NCI-H748 treated with DMSO at 0.1 percent for 48 hours (cell line): ENCODE data around the gene SVOP.

Experiments
- DNase-seq: peaks from one replicate; lab custom pipeline; 2025; lab: John Stamatoyannopoulos, UW

The SVOP gene

GRCh38 chr12:108973629-108974152 lies 47.2 kb downstream of the SVOP start:
- no peak for DNase-seq

GRCh38 chr12:108972358-108972757 lies 48.5 kb downstream of the SVOP start:
- peak; percentile 32 for DNase-seq

DNA sequence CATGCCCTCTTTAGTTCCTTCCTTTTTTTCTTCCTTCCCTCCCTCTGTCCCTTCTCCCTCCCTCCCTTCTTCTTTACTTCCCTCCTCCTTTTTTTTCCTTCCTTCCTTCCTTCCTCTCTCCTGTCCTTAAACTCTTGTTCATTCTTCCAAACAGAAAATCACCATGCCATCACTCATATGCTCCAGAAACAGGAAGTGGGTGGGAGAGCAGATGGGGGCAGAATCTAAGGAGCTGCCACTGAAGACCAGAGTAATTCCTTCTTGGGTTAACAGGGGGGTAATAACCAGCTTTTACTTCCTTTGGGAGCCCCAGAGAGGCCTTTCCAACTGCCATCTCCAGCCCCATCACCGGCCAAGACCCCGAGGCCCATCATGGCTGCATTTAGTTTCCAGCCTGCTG lies 51.2 kb downstream of the SVOP start:
- DNase-seq: no peak

DNA sequence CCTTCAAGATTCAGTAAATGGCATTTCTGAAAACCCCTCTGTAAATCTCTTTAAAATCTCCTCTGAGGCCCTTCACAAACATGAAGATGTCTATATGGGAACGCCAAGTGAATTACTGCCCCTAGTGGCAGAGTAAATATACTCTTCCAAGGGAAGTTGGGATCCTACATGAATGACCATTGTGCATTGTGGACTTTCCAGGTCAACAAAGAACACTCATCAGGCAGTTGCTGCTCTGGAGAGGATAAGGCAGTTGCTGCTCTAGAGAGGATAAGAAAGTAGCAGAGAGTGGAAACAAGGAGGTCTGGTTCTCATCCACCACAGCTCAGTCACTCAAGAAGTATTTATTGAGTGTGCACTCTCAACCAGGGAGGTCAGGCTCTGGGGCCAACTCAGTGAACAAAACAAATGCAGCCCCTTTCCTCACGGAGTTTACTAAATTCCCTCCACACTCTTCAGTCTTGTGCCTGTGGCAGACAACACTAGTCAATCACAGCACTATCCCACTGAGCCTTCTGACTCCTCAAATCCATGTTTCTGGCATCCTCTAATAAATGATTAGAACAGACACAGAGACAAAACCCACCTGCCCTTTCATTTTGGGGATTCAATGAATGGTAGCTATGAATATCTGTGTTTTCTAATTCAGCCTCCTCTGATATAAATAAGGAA lies 52.9 kb downstream of the SVOP start:
- DNase-seq: peak; percentile 4

- no peak for DNase-seq
Measured at GRCh38 chr12:108966378-108967151, 54.3 kb downstream of the SVOP start.

DNA sequence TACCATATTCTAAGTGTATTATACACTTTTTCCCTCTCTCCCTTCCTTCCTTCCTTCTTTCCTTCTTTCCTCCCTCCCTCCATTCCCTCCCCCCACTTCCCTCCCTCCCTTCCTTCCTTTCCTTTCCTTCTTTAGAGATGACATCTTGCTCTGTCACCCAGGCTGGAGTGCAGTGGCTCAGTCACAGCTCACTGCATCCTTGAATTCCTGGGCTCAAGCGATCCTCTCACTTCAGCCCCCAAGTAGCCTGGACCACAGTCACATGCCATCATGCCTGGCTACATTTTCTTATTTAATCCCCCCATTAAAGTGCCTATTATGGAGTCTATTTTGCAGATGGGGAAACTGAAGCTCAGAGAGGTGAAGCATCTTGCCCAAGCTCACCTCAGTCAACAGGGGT lies 55.0 kb downstream of the SVOP start:
- DNase-seq: no peak

GRCh38 chr12:108964371-108965352 lies 56.2 kb downstream of the SVOP start:
- DNase-seq: no peak

- no peak for DNase-seq
Measured at GRCh38 chr12:108962256-108962655, 58.6 kb downstream of the SVOP start.

DNA sequence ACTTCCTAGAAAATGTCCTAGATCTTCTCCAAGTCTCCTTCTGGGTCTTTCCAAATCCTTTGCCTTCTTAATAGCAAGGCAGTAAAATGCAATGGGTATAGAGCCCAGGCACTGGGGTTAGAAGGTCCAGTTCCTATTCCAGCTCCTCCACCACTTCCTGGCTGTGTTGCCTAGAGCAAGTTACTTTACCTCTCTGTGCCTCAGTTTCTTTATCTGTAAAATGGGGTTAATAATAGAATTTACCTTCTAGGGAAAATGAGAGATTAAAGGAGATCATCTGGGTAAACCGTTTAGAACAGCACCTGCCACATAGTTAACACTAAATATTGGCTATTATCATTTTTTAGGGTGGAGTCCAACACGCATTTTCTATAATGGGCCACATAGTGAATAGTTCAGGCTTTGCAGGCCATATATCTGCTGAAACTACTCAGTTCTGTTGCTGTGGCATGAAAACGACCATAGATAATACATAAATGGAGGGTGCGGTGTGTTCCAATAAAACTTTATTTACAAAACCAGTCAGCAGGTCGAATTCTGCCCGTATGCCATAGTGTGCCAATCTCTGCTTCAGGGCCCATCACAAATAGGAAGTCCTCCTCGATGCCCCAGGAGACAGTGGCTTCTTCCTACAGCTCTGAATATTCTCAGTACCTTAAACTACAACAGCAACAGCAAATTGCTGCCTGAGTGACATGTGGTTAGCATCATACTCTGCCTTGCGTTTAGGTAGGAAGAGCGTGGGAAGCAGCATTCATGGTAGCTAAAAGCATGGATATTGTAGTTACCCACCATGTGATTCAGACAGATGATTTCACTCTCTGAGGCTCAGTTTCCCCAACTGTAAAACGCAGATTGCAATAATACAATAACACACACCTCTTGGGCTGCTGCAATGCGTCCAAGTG lies 60.9 kb downstream of the SVOP start:
- no peak for DNase-seq

GRCh38 chr12:108955225-108955835 lies 65.5 kb downstream of the SVOP start:
- no peak for DNase-seq

GRCh38 chr12:108950991-108951739 lies 69.7 kb downstream of the SVOP start:
- peak; percentile 42 for DNase-seq

- DNase-seq: no peak
Measured at GRCh38 chr12:108949976-108950375, 70.9 kb downstream of the SVOP start.

GRCh38 chr12:108948367-108948766 lies 72.5 kb downstream of the SVOP start:
- DNase-seq: no peak

GRCh38 chr12:108947097-108947496 lies 73.8 kb downstream of the SVOP start:
- DNase-seq: no peak

DNA sequence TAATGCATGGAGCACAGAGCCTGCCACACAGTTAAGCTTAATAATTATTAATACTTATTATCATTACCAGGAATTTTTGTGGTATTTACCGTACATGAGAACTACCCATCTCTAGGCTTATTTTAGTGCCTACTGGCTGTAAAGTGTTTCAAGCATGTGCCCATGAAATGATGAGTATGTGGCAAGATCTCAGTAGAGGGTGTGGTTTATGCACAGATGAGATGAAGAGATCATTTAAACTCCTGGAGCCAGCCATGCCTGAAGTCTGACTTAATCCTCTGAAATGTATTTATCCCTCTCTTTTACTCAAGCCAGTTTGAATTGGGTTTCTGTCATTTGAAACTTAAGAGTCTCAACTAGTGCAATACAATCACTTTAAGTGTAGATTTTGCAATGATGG lies 80.7 kb downstream of the SVOP start:
- DNase-seq: no peak

DNA sequence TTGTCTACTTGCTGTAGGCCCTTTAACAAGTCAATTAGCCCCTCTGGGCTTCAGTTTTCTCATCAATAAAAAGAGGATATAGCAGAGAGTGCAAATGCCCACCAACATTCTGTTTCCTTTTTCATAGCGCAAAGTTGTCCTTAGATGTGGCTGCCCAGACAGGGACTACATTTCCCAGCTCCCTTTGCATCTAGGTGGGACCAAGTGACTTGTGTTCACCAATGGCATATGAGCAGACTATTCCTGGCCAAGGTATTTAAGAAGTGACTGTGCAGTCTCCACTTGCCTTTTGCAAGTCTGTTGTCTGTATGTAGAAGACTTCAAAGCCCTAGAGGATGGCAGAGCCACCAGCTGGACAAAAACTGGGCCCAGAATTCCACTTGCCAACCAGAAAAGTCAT lies 81.3 kb downstream of the SVOP start:
- peak; percentile 1 for DNase-seq

- no peak for DNase-seq
Measured at GRCh38 chr12:108938247-108938924, 82.5 kb downstream of the SVOP start.

DNA sequence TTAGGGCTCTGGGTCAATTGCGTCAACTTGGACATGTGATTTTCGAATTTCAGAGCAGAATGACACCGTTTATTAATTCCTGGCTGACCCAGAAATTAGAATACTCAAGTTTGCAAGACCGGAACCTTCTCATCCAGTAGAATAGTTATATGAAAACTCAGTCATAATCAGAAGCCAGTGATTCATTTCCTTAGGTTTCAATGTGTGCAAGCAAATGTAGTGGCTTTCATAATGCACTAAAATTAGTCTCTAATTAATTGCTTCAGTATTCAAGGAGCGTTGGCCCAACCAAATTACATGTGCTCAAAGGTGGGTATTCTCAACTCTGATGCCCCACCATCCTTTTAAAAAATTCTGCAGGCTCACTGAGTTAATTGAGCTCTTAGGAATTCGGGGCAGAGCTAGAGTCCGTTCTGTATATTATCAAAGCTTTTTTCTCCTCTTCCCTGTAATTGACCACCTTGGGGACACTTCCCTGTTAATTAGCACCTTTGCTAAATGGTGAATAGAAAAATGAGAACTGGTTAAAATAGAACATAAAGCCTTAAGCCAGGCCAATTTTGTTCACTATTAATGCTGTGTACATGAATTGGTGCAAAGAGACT lies 85.6 kb downstream of the SVOP start:
- DNase-seq: no peak

- DNase-seq: no peak
Measured at GRCh38 chr12:108933949-108934348, 86.9 kb downstream of the SVOP start.
